GM18508 (cell line): Measurements from ENCODE around the gene C1orf105.

Experiments used
- ATAC-seq: cut with Tn5 transposase; IDR thresholded peaks from one replicate; pipeline ENCODE4 v1.9.1; 2021; ENCODE audit warnings: moderate number of reproducible peaks; ENCODE audit not compliant: insufficient read depth, unreplicated experiment

C1orf105 gene

GRCh38 chr1:172452536-172453152 lies 32.2 kb downstream of the C1orf105 start:
- no peak for ATAC-seq

- ATAC-seq = no peak
Observed at GRCh38 chr1:172453153-172453545, 32.7 kb downstream of the C1orf105 start.

DNA sequence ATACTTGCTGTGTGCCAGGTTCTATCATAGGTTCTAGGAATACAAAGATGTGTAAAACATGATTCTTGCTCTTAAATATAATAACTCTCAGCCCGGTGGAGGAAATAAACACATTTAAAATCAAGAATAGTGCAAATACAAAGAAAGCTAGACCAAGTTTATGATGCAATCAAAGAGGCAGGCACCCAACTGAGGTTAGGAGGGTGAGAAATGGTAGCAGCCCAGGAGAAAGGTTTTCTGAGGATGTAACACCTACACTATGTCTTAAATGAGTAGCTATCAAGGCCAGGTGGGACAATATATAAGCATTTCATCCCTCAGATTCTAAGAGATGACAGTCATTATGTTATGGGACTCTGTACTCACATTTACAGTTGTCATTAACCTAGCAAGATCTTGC lies 33.1 kb downstream of the C1orf105 start:
- no peak for ATAC-seq

- no peak for ATAC-seq
Observed at GRCh38 chr1:172455451-172455850, 35.0 kb downstream of the C1orf105 start.

DNA sequence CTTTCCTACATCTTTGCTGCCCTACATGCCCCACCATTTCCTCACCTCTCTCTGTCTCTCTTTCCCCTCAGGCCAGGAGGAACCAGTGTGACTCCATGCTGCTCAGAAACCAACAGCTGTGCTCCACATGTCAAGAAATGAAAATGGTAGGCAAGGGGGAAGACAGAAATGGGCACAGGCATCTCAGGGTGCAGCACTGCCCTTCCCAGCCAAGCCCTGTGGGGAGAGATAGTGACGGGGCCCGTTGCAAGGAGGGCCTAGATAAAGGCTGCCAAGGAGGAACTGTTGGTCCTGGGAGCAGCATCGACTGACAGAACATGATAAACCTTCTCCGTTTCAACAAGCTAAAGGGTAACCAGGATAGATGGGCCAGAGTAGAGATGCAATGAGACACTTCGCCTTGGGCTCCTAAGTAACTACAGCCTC lies 35.9 kb downstream of the C1orf105 start:
- ATAC-seq = no peak

DNA sequence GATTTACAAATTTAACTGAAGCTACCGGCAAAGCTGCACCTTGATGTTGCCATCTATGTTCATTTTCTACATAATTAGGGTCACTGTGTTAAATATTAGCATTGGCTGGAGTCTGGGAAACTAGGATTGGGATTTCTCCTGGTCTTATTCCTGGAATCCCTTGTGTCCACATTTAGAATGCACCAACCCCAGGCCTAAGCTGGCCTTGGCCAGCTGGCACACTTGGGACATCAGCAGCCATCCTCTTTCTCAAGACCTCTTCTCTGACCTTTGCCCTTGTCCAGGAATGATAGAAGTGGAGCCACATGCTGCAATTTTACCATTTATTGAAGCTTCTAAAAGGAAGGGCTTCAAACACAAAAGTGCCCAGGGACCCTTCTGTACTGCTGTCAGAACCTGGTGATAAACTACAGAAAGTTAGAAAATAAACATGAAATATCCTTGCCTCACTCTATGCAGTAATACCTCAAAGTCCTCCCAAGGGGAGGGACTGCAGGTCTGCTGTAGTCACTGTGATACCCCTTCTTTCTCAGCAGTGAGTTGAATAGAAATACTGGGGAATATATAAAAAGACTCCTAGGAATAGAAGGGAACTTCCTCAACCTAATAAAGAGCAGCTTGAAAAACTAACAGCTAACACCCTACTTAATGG lies 37.1 kb downstream of the C1orf105 start:
- no peak for ATAC-seq

DNA sequence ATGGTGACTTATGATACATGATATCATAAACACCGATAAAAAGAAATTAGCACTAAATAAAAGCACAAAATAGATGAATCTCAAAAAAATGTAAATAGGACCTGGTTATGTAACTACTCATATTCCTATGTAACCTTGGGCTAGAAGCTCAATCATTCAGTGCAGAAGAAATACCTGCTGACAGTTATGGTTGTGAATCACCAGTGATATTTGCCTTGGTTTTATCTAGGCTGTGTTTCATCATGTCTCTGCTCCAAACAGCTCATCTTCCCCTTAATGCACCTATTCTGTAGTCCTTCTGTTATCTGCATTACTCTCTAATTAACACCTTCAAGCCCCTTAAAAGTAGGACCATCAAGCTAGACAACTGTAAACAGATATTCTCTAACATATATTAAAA lies 39.7 kb downstream of the C1orf105 start:
- ATAC-seq = no peak

GRCh38 chr1:172460887-172461315 lies 40.4 kb downstream of the C1orf105 start:
- ATAC-seq = no peak

DNA sequence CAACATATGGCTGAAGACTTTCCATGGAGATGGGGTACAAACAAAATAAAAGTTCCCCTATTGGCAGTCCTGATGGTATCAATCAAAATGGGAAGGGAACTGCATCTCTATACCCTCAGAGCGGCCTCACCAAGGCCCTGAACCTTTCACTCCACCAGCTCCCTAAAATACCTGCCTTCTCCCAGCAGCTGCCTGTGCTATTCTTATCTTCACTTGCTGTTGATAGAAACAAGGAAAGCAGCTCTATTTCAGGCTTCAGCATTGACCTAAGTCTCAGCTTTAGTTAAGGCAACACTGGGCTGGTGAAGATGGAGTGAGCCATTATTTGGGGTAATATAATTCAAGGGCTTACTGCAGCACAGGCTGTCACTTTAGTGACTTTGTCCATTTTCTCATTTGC lies 45.1 kb downstream of the C1orf105 start:
- ATAC-seq = no peak

DNA sequence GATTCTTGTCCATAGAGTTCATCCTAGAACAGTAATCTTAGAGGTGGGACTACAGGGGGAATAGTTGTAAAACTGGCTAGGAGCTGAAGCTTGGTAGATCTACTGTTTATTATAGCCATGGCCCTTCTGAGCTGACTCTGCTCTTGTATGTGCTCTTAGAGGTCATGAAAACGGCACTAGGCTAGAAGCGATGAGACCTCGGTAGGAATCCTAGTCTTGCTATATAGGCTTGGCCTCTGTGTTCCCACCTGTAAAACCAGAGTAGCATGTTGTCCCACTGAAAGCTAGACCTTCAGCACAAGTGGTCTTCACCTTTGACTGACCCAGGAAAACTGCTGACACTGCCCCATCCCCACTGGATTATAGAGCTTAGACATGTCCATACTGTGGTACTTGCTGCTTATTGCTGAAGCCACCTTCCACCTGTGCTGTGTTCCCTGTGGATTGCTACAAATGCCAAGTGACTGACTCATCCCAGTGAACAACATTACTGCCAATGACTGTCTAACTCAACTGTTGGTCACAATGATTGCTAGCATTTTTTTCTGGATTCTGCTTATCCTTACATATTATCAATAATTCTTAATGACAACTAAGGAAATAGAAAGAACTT lies 46.4 kb downstream of the C1orf105 start:
- ATAC-seq = no peak

- no peak for ATAC-seq
Observed at GRCh38 chr1:172467446-172467845, 47.0 kb downstream of the C1orf105 start.

- ATAC-seq = no peak
Observed at GRCh38 chr1:172468296-172468695, 47.8 kb downstream of the C1orf105 start.

- ATAC-seq = no peak
Observed at GRCh38 chr1:172469717-172470116, 49.2 kb downstream of the C1orf105 start.

- ATAC-seq = no peak
Observed at GRCh38 chr1:172470149-172470548, 49.7 kb downstream of the C1orf105 start.

GRCh38 chr1:172471666-172472065 lies 51.2 kb downstream of the C1orf105 start:
- ATAC-seq = no peak

DNA sequence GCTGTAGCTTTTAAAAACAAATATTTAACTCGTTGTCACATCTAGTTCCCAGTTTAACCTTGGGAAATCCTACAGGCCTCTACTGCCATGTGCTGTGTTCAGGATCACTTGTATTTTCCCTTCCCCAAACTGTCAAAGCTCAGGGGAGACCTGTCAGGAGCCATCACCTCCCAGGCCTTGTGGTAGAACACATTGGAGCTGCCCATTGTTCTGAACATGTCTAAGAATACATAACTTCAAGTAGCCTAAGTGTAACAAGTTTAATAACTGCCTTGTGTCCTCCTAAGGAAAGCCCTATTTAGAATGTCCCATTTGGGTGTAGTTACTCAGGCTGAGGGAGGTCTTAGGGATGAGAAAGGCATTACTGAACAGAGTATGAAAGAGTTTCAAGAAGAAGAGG lies 52.0 kb downstream of the C1orf105 start:
- ATAC-seq = no peak

GRCh38 chr1:172473302-172473701 lies 52.8 kb downstream of the C1orf105 start:
- no peak for ATAC-seq

GRCh38 chr1:172473842-172474241 lies 53.4 kb downstream of the C1orf105 start:
- no peak for ATAC-seq

- ATAC-seq = no peak
Observed at GRCh38 chr1:172476218-172476811, 55.8 kb downstream of the C1orf105 start.

GRCh38 chr1:172477216-172477615 lies 56.7 kb downstream of the C1orf105 start:
- ATAC-seq = no peak

- ATAC-seq = no peak
Observed at GRCh38 chr1:172477741-172478140, 57.3 kb downstream of the C1orf105 start.
